ENCODE results near the gene LY6G6D.

LY6G6D gene

GRCh38 chr6:31719001-31719400 is 3.9 kb downstream of the LY6G6D start:
- DNase-seq (ENCODE audit: low read depth, low spot score) = no peak

DNA sequence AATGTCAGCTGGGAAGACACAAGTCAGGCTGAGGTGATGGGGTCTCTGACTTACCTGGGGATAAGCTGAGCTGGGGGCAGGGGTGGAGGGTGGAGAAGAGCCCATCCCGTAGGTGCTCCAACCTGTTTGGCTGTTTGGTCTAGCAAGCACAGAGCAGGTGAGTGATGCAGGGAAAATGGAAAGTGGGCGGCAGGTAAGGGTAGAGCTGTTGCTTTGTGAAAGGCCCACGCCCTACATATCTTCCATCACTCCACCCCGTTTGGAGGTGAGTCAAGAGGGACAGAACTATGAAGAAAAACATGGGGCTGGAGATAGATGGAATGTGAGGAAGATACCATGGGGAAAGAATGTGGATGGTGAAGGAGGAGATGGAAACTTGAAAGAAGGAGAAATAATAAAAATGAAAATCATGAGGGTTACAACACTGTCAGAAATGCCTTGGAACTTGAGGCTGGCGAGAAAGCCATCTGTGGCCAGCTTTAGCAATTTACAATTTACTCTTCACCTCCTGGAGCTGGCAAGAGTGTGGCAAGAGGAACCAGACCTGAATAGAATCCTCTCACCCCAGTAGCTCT is 5.1 kb downstream of the LY6G6D start:
- no peak for DNase-seq (ENCODE audit: low read depth, low spot score)

DNA sequence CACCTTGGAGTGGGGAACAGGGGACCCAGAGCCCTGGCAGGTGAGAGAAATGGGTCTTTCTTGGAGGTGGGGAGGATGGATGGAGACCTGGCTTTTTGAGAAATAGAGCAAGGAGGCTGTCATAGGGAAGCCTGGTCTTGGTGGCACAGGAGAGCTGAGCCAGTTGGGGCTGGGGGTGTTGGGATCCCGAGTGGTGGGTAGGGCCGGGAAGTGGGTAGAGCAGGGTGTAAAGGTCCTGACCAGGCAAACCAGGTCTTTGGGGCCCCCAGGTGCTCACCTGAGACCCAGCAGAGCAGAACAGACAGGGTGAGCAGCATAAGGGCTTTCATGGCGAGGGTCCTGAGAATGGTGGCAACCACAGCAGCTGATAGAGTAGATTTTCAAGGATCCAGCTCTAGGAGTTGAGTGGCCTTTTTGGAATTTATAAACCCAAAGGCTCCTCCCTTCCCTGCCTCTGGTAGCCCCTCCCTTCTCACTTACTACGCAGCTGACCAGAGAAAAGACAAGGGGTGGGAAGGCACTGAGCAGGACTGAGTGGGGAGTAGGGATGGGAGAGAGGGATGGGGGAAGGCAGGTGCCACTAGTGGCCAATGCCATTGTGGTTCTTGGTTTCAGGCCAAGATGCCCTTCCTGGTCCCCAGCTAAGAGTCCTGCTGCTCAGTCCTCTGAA is 6.3 kb downstream of the LY6G6D start, which contains the start of gene LY6G6C:
Gene LY6G6C (minus strand): TSS at position 396 of the 670 bp plus-strand sequence. CDS start 67 bp downstream, at position 329.
- DNase-seq (ENCODE audit: low read depth, low spot score) = no peak

- DNase-seq (ENCODE audit: low read depth, low spot score) = no peak
Observed at GRCh38 chr6:31722173-31722572, 7.0 kb downstream of the LY6G6D start.

GRCh38 chr6:31723245-31723979 is 8.3 kb downstream of the LY6G6D start, which contains the start of gene MPIG6B:
Gene MPIG6B (plus strand): TSS chr6:31723373. CDS start chr6:31723384, 11 bp downstream.
- DNase-seq (ENCODE audit: low read depth, low spot score) = no peak

- DNase-seq (ENCODE audit: low read depth, low spot score) = no peak
Observed at GRCh38 chr6:31723980-31724691, 9.0 kb downstream of the LY6G6D start.

GRCh38 chr6:31725502-31726350 is 10.6 kb downstream of the LY6G6D start:
- no peak for DNase-seq (ENCODE audit: low read depth, low spot score)

DNA sequence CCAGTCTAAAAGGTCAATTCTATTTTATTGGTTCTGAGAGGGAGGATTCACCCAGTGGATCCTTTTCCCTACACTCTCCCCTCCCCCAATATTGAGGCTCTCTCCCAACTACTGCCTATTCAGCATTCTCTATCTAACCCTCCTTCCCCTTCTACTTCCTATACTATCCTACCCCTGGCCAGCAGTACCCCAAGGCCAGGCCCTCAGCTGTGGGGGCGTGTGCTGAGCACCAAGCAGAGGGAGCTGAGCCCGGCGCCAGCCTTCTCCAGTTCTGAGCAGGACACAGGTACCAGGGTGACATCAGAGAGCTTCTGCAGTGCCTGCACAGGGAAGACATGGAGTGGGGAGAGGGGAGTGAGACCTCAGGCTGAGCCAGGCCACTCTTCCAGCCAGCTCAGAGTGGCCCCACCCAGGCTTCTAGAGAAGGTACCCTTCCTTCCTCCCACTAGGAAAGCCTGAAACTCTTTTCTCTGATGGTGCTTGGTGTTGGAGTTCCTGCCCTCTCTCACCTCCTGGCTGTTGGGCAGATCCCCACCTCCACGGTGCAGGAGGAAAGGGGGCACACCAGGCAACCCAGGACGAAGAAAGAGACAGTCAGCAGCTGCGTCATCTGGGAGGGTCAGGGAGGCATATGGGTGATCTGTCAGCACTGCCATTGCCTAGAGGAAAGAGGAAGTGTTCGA is 12.0 kb downstream of the LY6G6D start:
- DNase-seq (ENCODE audit: low read depth, low spot score) = no peak

GRCh38 chr6:31727717-31728671 is 12.8 kb downstream of the LY6G6D start:
- no peak for DNase-seq (ENCODE audit: low read depth, low spot score)

DNA sequence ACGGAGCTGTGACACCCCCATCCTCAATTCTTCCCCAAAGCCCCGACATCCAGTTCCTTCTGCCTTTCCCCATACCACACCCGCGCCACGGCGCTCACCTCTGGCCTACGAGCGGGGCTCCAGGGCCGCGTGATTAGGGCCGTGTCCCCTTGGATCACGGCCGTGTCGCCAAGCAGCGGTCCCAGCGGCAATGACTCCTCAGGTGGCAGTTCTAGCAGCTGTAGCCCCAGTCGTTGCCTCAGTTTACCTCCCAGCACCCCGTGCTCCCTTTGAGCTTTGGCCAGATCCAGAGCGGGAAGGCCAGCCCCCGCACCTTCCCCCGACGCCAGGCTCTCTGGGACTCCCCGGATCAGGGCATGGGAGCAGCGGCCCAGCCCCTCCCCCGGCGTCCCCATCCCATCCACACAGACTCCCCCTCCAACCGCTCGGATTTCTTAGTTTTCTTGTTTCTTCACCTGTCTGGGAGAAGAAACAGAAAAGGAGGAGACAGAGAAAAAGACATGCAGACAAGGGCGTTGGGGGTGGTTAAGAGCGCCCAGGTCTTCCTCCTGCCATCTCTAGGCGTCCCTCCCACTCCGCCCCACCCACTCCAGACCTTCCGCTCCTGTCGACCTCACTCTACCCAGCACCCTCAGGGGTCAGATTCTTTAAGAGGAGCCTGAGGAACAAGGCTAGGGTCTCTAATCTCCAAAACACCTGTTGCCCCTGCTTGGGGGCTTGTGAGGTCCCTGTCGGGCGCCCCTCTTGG is 13.8 kb downstream of the LY6G6D start, which contains the start of gene DDAH2:
Gene DDAH2 (minus strand): TSS at position 533 of the 748 bp plus-strand sequence. CDS start 138 bp downstream, at position 395.
- no peak for DNase-seq (ENCODE audit: low read depth, low spot score)

DNA sequence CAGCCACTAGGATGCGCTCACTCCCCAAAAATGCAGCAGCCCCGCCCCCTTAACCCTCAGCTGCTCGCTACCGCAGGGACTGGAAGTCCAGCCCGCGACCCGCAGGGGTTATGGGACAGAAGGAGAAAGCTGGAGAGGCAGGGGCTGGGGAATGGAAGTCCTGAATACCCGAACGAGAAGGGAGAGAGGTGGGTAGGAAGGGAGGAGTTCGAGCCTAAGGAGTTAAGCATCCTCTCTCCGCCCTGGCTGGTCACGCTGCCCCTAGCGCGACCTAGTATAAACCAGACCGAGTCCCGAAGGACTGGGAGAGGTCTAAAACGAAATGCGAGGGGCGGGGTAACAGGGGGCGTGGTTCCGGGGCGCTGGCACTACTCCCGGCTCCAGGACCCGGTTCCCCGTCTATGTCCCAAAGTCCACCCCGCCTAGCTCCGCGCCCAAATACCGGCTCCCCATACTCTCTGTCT is 14.4 kb downstream of the LY6G6D start:
- peak; percentile 95 for DNase-seq (ENCODE audit: low read depth, low spot score)

DNA sequence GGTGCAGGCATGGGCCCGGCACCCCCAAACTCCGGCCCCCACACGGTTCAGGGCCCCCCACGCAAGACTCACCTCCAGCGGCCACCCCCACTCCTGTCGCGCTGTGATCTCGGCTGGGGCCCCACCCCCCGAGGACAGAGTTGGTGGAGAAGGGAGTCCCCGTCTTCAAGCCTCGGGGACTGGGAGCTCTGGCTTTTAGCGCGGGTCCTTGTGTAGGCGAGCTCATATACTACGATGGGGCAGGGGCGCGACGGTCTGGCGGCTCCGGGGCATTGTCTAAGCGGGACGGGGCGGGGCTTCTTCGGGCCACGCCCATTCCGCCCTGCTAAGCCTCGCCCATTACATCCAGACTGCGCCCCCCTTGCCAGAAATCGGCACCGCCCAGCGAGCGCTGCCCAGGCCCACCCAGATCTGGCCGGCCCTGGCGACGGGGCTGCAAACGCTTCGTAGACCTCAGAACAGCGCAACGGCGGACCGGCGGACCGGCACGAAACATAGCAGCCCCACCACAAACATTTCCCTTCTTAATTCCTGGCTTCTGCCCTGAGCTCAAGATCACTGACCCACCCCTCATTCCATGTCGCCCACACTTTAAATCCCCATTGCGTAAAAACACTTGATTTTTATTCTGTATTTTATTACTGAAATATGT is 15.0 kb downstream of the LY6G6D start:
- DNase-seq (ENCODE audit: low read depth, low spot score) = peak; percentile 99

DNA sequence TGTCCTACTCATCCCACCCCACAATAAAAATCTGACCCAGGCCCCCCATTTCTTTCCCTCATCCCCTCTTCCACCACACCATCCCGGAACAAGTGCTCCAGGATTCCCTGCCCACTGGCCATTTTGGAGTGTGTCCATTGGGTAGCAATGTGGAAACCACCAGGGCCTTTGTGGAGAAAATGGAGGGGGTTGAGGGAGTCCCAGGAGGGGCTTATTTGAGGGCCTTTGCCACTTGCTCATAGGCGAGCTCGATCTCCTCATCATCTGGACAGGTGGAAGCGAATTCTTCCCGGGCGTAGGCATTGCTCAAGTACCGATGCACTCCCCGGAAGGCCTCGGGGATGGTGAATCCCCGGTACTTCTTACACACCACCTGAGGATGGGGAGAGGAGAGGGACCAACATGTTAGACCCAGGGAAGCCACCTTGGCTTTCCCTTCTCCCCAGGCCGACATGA is 15.5 kb downstream of the LY6G6D start:
- peak; percentile 20 for DNase-seq (ENCODE audit: low read depth, low spot score)

DNA sequence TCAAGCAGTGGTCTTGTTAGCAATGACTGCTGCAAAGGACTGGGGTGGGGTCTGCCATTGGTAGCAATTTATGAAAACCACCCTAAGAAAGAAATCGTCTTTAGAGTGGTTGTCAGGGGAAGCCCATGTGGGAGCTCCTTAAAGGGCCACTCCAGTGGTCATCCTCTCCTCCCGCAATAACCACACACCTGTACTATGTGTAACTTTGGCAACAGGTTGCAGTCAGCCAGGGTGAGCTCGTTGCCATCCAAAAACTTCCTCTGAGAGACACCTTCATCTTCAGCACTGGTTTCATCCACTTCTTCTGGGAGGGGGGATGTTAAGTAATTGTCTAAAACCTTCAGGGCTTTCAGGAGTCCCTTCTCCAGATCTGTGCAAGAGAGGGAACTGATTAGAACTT is 16.9 kb downstream of the LY6G6D start:
- DNase-seq (ENCODE audit: low read depth, low spot score) = no peak

- no peak for DNase-seq (ENCODE audit: low read depth, low spot score)
Observed at GRCh38 chr6:31733734-31734133, 18.6 kb downstream of the LY6G6D start.

DNA sequence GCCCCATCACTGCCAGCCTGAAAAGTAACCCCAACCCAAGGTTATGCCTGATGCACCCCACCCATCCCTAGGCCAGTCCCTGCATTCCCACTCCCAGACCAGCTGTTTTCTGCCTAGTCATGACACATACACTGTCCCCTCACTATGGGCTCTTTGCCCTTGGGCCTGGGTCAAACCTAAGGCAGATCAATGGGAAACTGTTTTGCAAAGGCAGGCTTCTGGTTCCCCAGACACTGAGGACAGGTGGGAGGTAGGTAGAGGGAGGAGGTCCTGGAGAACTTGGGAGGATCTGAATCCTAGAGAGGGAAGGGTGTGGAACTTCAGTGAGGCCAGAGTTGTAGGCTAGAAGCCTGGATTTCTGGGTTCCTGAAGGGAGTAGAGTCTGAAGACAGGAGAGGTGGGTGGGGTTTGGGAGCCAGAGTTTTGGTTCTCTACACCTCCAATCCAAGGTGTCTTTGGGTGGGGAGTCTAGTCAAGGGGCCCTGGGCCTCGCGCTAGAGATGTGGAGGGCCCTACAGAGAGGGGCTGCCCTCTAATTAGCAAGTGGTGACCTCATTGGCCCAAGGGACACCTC is 19.2 kb downstream of the LY6G6D start:
- DNase-seq (ENCODE audit: low read depth, low spot score) = no peak

DNA sequence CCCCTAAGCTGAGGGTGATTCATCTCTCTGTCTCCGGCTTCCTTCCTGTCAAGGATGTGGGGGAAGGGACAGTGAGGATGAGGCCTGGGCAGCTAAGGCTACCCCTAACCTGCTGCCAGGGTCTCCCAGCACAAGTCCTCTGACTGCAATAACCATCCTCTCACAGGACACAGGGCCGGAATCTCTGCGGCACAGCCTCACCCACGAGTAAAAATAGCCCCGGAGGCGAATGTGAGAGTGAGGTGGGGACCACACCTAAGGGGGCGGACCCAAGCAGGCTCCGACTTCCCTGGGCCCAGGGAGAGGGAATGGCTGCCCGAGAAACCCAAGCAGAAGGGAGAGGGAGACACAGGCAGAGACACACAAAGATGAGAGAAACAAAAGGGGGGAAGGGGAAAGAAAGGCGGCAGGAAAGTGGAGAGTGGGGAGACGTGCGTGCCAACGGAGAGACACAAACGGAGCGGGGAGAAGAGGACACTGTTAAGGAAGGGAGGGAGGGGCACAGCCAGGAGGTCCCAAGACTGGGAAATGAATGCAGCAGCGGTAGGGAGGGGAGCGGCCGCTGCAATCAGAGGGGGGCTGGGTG is 19.8 kb downstream of the LY6G6D start:
- peak; percentile 75 for DNase-seq (ENCODE audit: low read depth, low spot score)

All from ELF-1 (cell line).